ENCODE measurements around the gene VPS36. TPM values are rescaled to one million over a fixed set of nuclear protein-coding genes. Genes with fewer than 3 reads are reported as not detected.

Gene VPS36
- total and polyA plus RNA-seq, 2 of the 13 experiments (the other 11 are each of a cell fraction or from before 2014, with no cell fraction given): 17.2 to 22.4 TPM

GRCh38 chr13:52450793-52451116, 321 bp upstream of the VPS36 start (continued):
- no peak for TF ChIP-seq MXD1 (CRISPR knock-in tag; IDR thresholded peaks at IDR 0.05)
- TF ChIP-seq ZNF713 (CRISPR knock-in tag; IDR thresholded peaks at IDR 0.05): no peak
- no peak for TF ChIP-seq NFE2L1 (CRISPR knock-in tag; IDR thresholded peaks at IDR 0.05; ENCODE audit: borderline replicate concordance)
- TF ChIP-seq ZHX2 (IDR thresholded peaks at IDR 0.05; ENCODE audit: low read depth): no peak
- TF ChIP-seq ZHX2 (CRISPR knock-in tag; IDR thresholded peaks at IDR 0.05; ENCODE audit: borderline replicate concordance): no peak
- no peak for TF ChIP-seq CCDC6 (CRISPR knock-in tag; IDR thresholded peaks at IDR 0.05)
- no peak for TF ChIP-seq ARNT2 (CRISPR knock-in tag; IDR thresholded peaks at IDR 0.05; ENCODE audit: low read depth)
- TF ChIP-seq NFAT5 (CRISPR knock-in tag; IDR thresholded peaks at IDR 0.05): no peak
- TF ChIP-seq ZBTB1 (CRISPR knock-in tag; IDR thresholded peaks at IDR 0.05; ENCODE audit: borderline replicate concordance): no peak
- TF ChIP-seq GLMP (CRISPR knock-in tag; IDR thresholded peaks at IDR 0.05; ENCODE audit: borderline replicate concordance): no peak
- peak; percentile 1; the same call in 1 of the 2 replicates for TF ChIP-seq MTERF4 (CRISPR knock-in tag; IDR thresholded peaks at IDR 0.05)
- TF ChIP-seq ZNF292 (CRISPR knock-in tag; IDR thresholded peaks at IDR 0.05; ENCODE audit: borderline replicate concordance, low read depth): no peak
- no peak for TF ChIP-seq ZNF101 (CRISPR knock-in tag; IDR thresholded peaks at IDR 0.05; ENCODE audit: borderline replicate concordance, low read depth)
- 0 out of 2 replicates have a peak, but pooled peaks have one; percentile 19 for TF ChIP-seq BATF2 (CRISPR knock-in tag; IDR thresholded peaks at IDR 0.05)

Measured in HepG2 (cell line).